Astrocyte of the cerebellum (primary cell): Measurements from ENCODE around the gene TMEM79.
A peak's percentile ranks its signal among the peaks of the same experiment; 100 is the strongest.

Experiments used
- DNase-seq: peaks from one replicate; pipeline ENCODE4 v3.0.0-alpha.2; 2011; ENCODE audit warnings: low read depth
- H3K4me3 ChIP-seq: 2 replicates; pipeline ENCODE4 v1.5.1; 2011; ENCODE audit warnings: mild to moderate bottlenecking, low read depth, low read length, moderate library complexity
- CTCF ChIP-seq: IDR thresholded peaks from 2 replicates; pipeline ENCODE4 v1.5.1; 2012; ENCODE audit warnings: low read length, low read depth, moderate library complexity, mild to moderate bottlenecking; ENCODE audit errors: missing control alignments
- in situ Hi-C: cut with HindIII; loops from 2 replicates; pipeline ENCODE4 v1.10.0; 2017; ENCODE audit warnings: low sequenced_read_pairs

Gene TMEM79

GRCh38 chr1:156248323-156248683 lies 35.8 kb upstream of the TMEM79 start:
- no peak for TF ChIP-seq CTCF
- in situ Hi-C loops, result no loop called here

GRCh38 chr1:156249593-156249992 lies 34.5 kb upstream of the TMEM79 start:
- TF ChIP-seq CTCF, result no peak
- DNase-seq, result no peak
- in situ Hi-C loops, result no loop called here
- H3K4me3 ChIP-seq, result no peak overlapping the region

More at GRCh38 chr1:156248323-156248683, 35.8 kb upstream of the TMEM79 start:
- H3K4me3 ChIP-seq, result no peak overlapping the region
- no peak for DNase-seq

- no peak for TF ChIP-seq CTCF
- H3K4me3 ChIP-seq, result no peak overlapping the region
- no peak for DNase-seq
- in situ Hi-C loops, result no loop called here
Observed at GRCh38 chr1:156251527-156251926, 32.6 kb upstream of the TMEM79 start.

- H3K4me3 ChIP-seq, result no peak overlapping the region
- no peak for DNase-seq
- TF ChIP-seq CTCF, result no peak
- in situ Hi-C loops, result no loop called here
Observed at GRCh38 chr1:156253634-156254033, 30.5 kb upstream of the TMEM79 start.

- H3K4me3 ChIP-seq, result no peak overlapping the region
- no peak for TF ChIP-seq CTCF
- DNase-seq, result no peak
- in situ Hi-C loops, result no loop called here
Observed at GRCh38 chr1:156257711-156258110, 26.4 kb upstream of the TMEM79 start.

GRCh38 chr1:156258859-156259258 lies 25.3 kb upstream of the TMEM79 start:
- H3K4me3 ChIP-seq, result no peak overlapping the region
- DNase-seq, result no peak
- no peak for TF ChIP-seq CTCF
- in situ Hi-C loops, result no loop called here

GRCh38 chr1:156259805-156260204 lies 24.3 kb upstream of the TMEM79 start:
- in situ Hi-C loops, result loop anchor here (5.0 kb wide), 1 partner anchor 52 kb away; no protein-coding TSS in a partner anchor
- TF ChIP-seq CTCF, result peak; percentile 28
- no peak overlapping the region for H3K4me3 ChIP-seq
- DNase-seq, result no peak
